Activated CD4-positive, alpha-beta T cell treated with anti-CD3 and anti-CD28 coated beads for 4 hours (primary cell): ENCODE measurements around the gene HDAC3.
A peak's percentile ranks its signal among the peaks of the same experiment; 100 is the strongest.

Source experiments
- DNase-seq, 2 donors: peaks; one replicate each; pipeline ENCODE4 v3.0.0-alpha.2; 2020

Gene HDAC3

DNA sequence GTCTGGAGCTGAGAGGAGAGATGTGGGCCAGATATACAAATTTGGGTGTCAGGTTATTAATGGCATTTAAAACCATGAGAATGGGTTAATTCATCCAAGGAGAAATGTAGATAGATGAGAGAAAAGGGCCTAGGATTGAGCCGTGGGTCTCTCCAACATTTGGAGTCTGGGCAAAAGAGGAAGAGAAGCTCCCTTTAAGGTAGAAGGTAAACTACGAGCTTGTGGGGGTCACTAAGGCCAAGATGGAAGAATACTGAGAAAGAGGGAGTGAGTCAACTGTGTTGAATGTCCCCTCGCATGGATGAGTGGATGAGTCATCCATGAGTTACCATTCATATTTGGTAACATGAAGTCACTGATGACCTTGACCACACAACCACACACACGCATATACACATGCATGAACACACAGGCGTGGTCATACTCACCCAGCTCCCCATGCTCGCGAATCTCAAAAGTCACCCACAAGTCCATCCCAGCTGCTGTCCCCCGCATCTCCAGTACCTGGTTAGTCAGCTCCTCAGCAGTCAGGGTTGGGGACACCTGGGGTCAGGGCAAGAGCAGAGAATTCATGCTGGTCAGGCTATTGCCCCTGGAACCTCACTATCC lies 21.4 kb upstream of the HDAC3 start:
- DNase-seq: no peak

DNA sequence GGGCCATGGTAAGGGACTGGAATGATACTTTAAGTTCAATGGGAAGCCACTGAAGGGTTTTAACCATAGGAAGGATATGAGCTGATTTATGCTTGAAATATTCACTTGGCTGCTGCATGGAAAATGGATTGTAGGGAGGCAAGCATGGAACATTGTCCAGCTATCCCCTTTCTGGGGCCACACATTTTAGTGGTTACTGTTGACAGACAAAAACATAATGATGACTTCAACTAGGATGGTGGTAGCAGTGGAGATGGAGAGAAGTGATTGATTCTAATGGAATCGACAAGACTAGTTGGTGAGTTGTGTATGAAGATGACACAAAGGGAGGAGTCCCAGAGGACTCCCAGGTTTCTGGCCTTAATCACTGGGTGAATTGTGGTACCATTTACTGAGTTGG lies 20.8 kb upstream of the HDAC3 start:
- DNase-seq: no peak

DNA sequence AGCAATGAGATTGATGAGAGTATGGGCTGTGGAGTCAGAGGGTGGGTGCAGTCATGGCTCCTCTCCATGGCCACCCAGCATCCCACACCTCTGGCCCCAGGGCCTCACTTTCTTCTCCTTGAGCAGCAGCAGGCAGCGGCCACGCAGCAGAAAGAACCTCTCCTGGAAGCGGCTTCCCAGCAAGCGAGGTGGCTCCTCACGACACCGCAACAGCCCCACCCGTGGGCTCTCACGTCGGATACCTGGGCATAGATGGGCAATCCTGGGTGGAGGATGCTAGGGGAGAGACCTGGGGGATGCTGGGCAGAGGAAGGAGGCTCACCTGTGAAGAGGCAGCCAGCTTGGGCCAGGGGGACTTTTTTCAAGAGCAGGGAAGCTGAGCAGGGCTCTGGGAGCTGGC lies 19.7 kb upstream of the HDAC3 start:
- no peak for DNase-seq

DNA sequence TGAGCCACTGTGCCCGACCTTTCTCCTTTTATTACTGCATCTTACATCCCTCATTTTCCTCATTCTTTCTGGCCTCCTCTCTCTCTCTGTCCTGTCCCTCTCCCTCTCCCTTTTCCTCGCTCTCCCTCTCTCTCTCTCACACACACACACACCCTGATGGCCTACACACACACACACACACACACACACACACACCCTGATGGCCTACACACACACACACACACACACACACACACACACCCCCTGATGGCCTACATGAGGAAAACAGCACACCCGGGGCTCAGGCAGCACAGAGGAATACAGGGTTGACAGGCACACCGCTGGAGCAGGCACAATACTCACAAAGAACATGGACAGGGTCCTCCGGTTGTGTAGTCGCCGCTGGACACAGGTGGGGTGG lies 18.4 kb upstream of the HDAC3 start:
- DNase-seq: no peak

DNA sequence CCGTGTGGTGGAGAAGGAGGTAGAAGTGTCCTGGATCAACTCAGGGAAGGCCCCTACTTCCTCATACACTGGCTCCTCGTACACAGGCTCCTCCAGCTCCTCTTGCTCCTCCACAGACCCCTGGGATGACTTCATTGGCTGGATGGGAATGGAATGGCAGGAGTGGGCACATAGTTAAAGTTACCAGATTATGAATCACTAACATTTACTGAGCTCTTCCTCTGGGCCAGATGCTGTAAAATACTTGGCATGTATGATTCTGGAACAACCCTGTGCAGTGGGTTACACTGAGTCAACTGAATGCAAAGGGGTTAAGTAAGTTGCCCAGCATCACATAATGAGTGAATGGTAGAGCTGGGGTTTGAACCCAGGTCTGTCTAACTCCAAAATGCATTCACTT lies 17.6 kb upstream of the HDAC3 start:
- DNase-seq: no peak

DNA sequence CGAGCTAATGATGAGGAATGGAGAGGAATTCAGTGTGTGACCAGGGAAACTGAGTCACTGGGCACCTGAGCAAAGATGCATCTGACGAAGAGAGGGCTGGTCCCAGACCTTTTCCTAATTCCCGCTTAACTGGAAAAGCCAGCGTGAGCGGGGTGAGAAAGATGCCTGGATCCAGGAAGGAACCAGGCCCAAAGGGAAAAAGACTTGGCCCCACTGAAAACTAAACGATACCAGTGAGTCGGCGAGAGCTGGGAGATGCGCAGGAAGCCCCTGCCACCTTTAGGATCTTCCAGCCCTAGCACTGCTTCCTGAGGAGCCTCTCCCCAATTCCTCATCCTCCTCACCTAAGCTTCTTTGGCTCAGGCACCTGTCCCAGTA lies 15.1 kb upstream of the HDAC3 start:
- no peak for DNase-seq

DNA sequence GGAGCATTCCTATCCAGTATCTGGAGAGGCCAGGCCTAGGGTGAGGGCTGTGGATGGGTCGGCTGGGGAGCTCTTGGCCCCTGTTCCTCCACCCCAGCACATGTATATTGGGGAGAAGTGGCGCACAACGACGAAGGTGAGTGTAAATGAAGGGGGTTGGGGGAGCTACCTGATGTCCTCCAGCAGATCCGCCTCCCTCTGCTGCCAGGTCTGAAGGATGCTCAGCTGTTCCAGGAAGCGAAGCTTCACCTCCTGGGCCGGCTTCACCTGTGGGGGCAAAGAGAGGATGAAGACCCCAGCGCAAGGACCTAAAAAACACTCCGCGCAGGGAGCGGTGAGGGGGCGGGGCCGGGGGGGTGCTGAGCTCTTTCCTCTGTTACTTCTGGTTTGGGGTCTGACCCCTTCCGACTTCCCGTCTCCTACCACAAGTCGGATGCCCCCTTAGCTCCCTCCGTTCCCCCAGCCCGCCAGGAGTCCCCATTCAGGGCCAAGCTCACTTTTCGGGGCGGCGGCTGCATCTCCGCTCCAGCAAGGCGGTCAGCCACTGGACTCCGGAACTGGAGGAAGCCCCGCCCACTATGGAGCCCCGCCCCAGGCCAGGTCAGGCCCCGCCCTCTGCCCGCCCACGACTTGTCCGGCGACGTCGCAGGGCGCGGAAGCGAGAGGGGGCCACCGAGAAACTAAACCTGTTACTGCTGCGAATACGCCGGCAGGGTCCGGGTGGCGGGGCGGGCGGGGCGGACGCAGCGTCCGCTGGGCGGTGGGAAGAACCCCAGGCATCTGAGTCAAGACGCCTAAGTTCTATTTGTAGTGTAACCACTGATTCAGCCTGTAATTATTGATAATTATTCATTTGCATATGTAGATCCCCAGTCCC lies 14.4 kb upstream of the HDAC3 start, which contains the start of gene FCHSD1:
FCHSD1 (minus strand) TSS at position 568 of the 877 bp plus-strand sequence; CDS start at position 518, 50 bp downstream.
- DNase-seq: peak; percentile 73 to 79

DNA sequence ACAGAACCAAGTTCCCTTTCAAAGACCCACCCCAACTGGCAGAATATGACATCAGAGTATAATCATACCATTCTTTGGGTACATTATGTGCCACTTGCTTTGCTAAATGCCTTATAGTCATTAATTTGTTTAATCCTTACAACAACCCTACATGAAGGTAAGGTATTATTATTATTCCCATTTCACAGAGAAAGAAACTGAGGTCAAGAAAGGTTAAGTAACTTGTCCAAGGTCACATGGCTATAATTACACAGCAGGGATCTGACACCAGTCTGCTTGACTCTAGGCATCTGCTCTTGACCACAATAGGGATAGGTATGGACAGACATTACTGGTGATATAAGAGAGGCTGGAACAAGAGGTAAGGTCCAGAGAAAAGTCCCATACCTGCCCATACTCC lies 13.3 kb upstream of the HDAC3 start:
- no peak for DNase-seq

DNA sequence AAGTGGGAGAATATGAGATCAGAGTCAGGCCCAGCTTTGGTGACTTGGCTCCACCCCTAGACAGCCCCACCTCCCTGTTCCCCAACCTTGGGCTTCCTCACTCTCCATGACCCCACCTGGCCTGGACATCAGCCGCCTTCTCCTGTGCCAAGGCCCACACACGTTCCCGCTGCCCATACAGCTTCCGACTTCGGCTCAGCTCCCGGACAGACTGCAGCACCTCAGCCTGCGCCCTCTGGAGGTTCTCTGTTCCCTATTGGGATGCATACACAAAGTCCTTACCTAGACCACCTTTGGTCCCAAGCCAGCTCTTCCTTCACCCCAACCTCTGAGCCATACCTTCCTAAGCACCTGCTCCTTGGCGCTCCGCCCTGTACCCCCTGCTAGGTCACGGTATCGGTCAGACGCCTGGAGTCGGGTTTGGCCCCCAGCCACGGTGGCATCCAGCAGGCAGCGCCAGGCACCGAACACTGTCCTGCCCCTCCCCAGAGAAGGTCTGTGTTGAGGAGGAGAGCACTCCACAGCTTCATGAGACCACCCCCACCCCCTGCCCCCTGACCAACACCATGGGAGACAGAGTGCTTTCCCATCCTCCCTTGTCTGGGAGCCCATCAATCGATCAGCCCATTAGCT lies 12.5 kb upstream of the HDAC3 start:
- no peak for DNase-seq

DNA sequence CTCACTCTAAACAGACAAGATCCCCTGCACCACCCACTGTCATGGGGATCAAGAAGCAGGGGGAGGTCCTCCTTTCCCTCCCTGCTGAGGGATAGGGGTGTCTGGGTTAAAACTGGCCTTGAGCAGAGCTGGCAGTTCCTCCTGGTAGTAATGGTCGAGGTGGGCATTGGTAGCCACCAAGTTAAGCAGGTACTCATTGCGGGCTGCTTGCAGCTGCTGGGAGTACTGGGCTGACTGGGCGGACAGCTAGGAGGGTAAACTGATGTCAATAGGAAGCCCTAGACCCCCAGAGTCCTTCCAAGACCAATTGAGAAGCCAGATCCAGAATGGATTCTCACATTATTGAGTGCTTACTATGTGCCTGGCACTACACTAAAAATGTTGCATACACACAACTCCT lies 11.2 kb upstream of the HDAC3 start:
- no peak for DNase-seq

DNA sequence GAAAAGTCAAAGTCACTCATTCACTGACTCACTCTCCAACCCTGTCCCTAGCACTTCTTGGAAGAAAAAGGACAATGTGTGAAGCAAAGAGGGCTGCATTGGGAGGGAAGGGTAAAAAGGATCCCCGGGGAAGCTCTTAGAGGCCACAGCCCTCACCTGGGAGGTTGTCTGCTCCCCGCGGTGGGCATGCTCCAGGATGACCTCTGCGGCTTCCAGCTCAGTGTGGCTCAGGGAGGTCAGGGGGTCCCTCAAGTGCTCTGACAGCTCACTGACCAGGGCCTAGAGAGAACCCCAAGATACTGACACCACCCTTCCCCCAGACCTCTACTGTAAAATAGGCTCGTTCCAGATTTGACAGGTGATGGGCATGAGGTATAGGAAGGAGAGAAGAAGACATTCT lies 10.6 kb upstream of the HDAC3 start:
- no peak for DNase-seq

DNA sequence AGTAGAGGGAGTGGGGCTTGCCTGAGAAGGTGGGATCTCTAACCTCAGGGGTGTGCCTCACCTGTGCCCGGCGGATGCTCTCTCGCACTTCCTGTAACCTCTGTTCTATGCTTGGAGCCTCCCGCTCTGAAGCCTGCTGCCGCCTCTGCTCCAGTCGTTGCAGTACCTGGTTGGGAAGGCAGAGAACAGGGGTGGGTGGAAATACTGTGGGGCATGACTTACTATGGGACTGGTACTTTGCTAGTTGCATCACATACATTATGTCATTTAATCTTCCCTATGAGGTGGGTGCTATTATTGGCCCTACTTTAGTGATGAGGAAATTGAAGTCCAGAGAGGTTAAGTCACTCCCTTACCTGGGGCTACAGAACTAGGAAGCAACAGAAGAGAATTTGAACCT lies 9.4 kb upstream of the HDAC3 start:
- no peak for DNase-seq

DNA sequence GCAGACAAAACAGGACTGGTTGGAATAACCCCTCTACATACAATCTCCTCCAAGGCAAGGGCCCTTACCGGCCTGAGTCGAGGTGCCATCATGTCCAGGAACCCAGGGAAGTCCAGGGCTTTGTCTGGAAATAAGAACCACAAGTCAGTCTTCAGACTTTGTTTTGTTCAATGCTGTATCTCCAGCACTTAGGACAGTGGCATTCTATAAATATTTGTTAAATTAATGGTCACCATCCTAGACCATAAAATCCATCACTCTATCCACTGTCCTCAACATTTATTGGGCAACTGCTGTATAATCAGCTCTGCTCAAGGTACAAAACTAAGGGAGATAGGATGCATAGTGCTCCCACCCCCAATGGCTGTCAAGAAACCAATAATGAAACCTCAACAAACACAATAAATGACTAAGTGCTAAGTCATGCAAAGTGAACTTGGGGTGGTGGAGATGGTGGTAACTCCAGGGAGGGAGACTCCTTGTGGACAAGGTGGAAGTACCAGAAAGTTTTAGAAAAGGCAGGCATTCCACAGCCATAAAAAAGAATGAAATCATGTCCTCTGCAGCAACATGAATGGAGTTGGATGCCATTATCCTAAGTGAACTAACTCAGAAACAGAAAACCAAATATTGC lies 5.1 kb upstream of the HDAC3 start:
- DNase-seq: no peak

DNA sequence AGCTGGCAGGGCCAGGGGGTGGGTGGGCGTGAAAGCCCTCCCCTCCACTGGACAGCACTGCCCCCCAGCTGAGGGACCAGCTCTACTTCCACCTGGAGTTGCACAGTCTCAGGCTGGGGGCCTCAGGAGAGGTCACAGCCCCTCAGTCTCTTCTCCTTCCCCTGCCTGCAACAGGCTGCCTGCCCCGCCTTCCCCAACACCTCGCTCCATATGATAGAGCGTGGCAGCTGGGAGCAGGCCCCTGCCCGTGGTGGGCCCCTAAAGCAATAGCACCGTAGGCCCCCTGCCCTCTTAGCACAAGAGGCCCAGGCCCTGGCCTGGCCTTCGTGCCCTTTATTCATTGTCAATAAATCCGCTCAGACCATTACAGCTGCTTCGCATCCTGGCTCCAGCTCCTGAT lies 4.0 kb upstream of the HDAC3 start:
- DNase-seq: no peak

DNA sequence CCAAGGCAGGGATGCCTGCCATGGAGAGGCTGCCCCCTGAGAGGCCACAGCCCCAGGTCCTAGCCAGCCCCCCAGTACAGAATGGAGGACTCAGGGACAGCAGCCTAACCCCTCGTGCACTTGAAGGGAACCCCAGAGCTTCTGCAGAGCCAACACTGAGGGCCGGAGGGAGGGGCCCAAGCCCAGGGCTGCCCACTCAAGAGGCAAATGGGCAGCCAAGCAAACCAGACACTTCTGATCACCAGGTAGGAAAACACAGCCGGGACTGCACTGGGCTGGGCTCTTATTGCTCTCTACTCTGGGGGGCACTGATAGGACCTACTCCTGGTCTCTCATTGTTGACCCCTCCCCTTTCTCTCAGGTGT lies 3.4 kb upstream of the HDAC3 start:
- no peak for DNase-seq

DNA sequence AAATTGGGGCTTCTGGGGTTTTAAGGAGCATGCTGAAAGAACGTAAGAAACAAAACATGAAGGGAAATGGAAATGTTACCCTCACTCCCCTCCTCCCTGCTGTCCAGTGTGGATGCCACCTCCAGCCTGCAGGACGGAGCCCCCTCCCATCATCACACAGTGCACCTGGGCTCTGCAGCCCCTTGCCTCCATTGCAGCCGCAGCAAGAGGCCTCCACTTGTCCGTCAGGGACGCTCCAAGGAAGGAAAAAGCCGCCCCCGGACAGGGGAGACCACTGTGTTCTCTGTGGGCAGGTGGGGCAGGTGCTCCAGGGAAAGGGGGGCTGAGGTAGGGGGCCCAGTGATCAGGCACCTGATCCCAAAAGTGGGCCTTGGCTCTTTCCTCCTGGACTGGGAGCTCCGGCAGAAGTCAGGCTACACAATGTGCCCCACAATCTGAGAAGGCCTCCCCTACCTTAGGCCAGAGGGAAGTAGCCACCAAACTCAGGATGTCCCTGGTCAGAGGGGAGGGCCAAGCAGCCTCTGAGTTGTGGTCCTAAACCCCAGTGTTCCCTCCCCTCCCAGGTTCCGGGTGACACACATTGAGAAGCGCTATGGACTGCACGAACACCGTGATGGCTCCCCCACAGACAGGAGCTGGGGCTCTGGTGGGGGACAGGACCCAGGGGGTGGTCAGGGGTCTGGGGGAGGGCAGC lies 2.9 kb upstream of the HDAC3 start:
- no peak for DNase-seq

DNA sequence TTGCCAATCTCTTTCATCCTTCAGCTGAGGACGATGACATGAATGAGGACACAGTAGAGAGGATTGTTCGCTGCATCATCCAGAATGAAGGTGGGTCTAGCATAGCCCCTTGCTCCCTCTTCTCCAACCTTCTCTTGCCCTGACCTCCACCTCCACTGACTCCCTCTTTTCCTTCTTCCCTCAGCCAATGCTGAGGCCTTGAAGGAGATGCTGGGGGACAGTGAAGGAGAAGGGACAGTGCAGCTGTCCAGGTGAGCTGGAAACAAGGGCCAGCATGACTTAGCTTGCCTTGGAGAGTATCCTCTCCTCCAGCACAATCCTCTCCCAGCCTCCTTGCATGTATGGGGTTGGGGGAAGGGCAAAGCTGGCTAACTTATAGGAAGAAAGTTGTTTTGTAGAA lies 2.1 kb upstream of the HDAC3 start:
- DNase-seq: no peak

DNA sequence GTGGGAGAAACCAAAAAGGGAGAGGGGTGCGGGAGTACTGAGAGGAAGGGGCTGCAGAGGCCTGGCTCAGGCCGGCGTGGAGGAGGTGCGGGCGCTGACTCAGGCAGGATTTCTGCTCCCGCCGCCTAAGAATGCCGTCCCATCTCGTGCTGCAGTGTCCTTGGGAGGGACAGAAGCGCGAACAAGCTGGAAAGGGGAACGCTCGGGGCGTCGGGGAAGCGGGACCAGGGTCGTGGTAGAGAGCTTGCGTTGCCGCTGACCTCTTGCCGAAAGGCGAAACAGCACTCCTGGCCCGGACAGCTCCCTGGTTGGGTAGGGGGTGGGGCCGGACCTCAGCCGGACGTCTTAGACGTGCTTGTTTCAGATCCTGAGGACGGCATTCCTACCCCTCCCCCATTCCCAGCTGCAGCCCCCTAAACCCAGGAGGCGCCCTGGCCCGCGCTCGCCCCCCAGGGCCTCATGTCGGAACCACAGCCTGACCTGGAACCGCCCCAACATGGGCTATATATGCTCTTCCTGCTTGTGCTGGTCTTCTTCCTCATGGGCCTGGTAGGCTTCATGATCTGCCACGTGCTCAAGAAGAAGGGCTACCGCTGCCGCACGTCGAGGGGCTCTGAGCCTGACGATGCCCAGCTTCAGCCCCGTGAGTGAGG lies 1.2 kb upstream of the HDAC3 start:
- peak; percentile 41 to 50 for DNase-seq

DNA sequence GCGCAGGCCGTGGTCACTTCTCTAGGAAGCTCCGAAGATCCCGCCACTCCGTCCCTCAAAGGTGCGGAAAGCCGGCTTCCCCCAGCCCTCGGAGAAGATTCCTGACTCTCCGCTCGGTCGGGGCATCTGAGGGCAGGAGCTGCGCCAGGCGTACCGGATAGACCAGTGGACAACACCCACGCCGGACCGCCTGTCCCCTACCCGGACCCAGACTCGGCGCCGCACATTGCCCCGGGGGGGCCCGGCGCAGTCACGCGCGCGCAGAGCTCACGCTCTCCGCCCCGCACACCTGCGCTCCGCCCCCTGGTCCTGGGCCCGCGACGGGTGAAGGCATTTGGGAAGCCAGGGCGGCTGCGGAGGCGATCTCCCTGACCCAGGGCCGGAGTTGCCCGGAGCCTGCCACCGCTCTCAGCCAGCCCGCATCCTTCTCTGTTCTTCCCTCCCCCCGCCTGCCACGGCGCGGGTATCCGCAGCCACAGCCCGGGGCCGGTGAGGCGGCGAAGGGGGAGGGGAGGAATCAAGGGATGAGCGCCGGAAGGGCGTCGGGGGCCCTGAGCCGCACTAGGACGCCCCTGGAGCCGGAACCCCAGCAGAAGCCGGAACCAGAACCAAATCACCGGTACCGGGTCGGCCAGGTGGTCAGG lies 596 bp upstream of the HDAC3 start:
- DNase-seq: peak; percentile 42 to 55

DNA sequence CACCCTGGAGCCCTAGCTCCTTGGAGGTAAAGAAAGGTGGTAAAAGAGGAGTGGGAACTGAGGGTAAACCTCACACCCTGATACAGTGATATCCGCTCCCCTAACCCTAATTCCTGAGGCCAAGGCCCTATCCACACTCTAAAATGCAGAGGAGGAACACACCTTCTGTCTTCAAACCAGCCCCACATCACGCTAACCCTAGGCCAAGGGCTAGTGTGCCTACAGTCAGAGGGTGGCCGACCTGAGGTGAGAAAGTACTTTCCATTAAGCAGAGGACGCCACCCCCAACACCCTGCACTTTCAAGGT lies 590 bp downstream of the HDAC3 start:
- no peak for DNase-seq

DNA sequence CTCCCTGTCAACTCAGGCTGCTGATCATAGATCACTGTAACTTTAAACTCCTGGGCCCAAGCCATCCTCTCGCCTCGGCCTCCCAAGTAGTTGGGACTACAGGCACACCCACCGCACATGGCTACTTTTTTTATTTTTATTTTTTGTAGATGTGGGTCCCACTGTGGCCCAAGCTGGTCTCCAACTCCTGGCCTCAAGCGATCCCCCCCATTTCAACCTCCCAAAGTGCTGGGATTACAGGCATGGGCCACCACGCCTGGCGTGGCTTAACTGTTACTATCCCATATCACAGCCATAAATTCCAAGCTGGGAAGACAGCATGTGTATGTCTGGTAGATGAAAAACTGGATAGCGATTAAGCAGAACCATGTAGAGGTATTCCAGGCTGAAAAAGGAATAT lies 1.0 kb downstream of the HDAC3 start:
- no peak for DNase-seq

DNA sequence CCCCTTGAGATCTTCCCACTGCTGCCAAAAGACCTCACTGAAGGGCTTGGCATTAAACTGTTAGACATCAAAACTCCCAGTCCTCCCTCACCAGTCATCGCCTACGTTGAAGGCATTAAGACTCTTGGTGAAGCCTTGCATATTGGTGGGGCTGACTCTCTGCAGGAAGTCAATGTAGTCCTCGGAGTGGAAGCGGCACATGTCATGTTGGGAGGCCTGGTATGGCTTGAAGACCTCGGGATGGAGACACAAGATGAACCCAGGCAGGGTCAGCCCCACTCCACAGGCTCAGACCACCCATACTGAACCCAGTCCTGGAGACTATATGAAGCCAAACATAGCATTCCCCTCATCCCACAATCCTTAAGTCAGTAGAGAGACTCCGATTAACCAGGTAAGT lies 1.9 kb downstream of the HDAC3 start:
- no peak for DNase-seq
